CD4-positive, CD25-positive, alpha-beta regulatory T cell (primary cell): Measurements from ENCODE around the gene CFAP299. TPM values are rescaled to one million over a fixed set of nuclear protein-coding genes. Genes with fewer than 3 reads are reported as not detected.

Experiments
- ATAC-seq, 2 donors: fragments of 150-1000 bp; cut with Tn5 transposase; one replicate each; pipeline ENCODE4 v1.10.0; 2021; ENCODE audit warnings: low read depth in 2 of 2, moderate number of reproducible peaks in 2 of 2, moderate library complexity in 1 of 2
- DNase-seq, 3 donors: peaks; one replicate each; pipeline versions ENCODE4 v3.0.0 to v3.0.0-alpha.2; 2012 to 2022; ENCODE audit warnings: mixed read lengths in 1 of 3
- H3K27ac ChIP-seq: one replicate; pipeline ENCODE4 v1.7.0; 2013; ENCODE audit warnings: mild to moderate bottlenecking, low read length; ENCODE audit not compliant: insufficient read depth, poor library complexity, severe bottlenecking
- H3K27me3 ChIP-seq: one replicate; pipeline ENCODE4 v1.7.0; 2013; ENCODE audit warnings: low read length; ENCODE audit not compliant: control insufficient read depth, insufficient read depth
- H3K36me3 ChIP-seq: one replicate; pipeline ENCODE4 v1.7.0; 2013; ENCODE audit warnings: mild to moderate bottlenecking, low read length, moderate library complexity; ENCODE audit not compliant: control insufficient read depth, insufficient read depth
- H3K4me1 ChIP-seq: 2 replicates; pipeline ENCODE4 v1.7.0; 2013; ENCODE audit warnings: mild to moderate bottlenecking, low read length; ENCODE audit not compliant: insufficient read depth, control insufficient read depth, poor library complexity, severe bottlenecking
- H3K4me3 ChIP-seq: one replicate; pipeline ENCODE4 v1.7.0; 2013; ENCODE audit warnings: low read depth, mild to moderate bottlenecking, low read length, moderate library complexity
- H3K9me3 ChIP-seq, 2 experiments: 1 replicate in 1 of 2; 2 replicates in 1 of 2; pipeline ENCODE4 v1.7.0; 2013; ENCODE audit warnings: low read length in 2 of 2, mild to moderate bottlenecking in 1 of 2, moderate library complexity in 1 of 2; ENCODE audit not compliant: control insufficient read depth in 2 of 2
- H3K27ac Mint-ChIP-seq, 3 donors: one replicate each; pipeline ENCODE4 v1.8.0; 2020 to 2022; ENCODE audit warnings: mild to moderate bottlenecking in 3 of 3, mixed read lengths in 3 of 3, moderate library complexity in 2 of 3
- H3K27me3 Mint-ChIP-seq: one replicate; pipeline ENCODE4 v1.8.0; 2022; ENCODE audit warnings: mild to moderate bottlenecking, mixed read lengths
- H3K36me3 Mint-ChIP-seq: one replicate; pipeline ENCODE4 v1.8.0; 2020; ENCODE audit warnings: mixed read lengths
- H3K4me1 Mint-ChIP-seq, 4 donors: one replicate each; pipeline ENCODE4 v1.8.0; 2020 to 2022; ENCODE audit warnings: mixed read lengths in 4 of 4, mild to moderate bottlenecking in 1 of 4
- H3K4me3 Mint-ChIP-seq, 4 donors: one replicate each; pipeline ENCODE4 v1.8.0; 2020 to 2022; ENCODE audit warnings: mild to moderate bottlenecking in 4 of 4, mixed read lengths in 4 of 4, moderate library complexity in 3 of 4
- H3K9me3 Mint-ChIP-seq, 7 donors: one replicate each; pipeline ENCODE4 v1.8.0; 2020 to 2022; ENCODE audit warnings: mixed read lengths in 7 of 7, mild to moderate bottlenecking in 3 of 7, moderate library complexity in 2 of 7
- polyA plus RNA-seq, 4 donors: library from polyadenylated mRNA; unstranded; fragments of 300-500 nt; fragmentation: Illumina TruSeq; gene quantifications; one replicate each; pipeline ENCODE4 v1.2.3, GENCODE V29; 2021
- total RNA-seq: library from RNA; stranded (reverse); gene quantifications from one replicate; pipeline ENCODE4 v1.2.3, GENCODE V29; 2022

The CFAP299 gene
- total and polyA plus RNA-seq, 5 donors from 2014 or later, result not detected

GRCh38 chr4:80926891-80927290 is 591.4 kb downstream of the CFAP299 start:
- no peaks in the 10 kb centered on the region for H3K9me3 ChIP-seq
- Mint-ChIP-seq H3K27me3 (peaks cover 4% of the 10 kb centered on the region), H3K9me3 (no peaks in the 10 kb centered on the region), H3K4me3 (no peak overlapping the region), H3K27ac (no peak overlapping the region), H3K4me1 (no peaks in the 10 kb centered on the region), H3K36me3 (no peaks in the 10 kb centered on the region)
- H3K36me3 ChIP-seq, result no peaks in the 10 kb centered on the region
- H3K4me3 ChIP-seq, result no peak overlapping the region
- ATAC-seq, result no peak
- no peak for DNase-seq
- no peaks in the 10 kb centered on the region for H3K4me1 ChIP-seq
- no peak overlapping the region for H3K27ac ChIP-seq
- no peaks in the 10 kb centered on the region for H3K27me3 ChIP-seq

- no peaks in the 10 kb centered on the region for H3K36me3 ChIP-seq
- H3K4me1 Mint-ChIP-seq, result no peaks in the 10 kb centered on the region
These were observed 591.9 kb downstream of the CFAP299 start for GRCh38 chr4:80927420-80927819.

GRCh38 chr4:80931631-80932081 is 596.1 kb downstream of the CFAP299 start:
- Mint-ChIP-seq H3K4me1 (no peaks in the 10 kb centered on the region), H3K36me3 (no peaks in the 10 kb centered on the region), H3K4me3 (no peak overlapping the region), H3K27me3 (no peaks in the 10 kb centered on the region), H3K27ac (no peak overlapping the region), H3K9me3 (peaks cover 0 to 2% (median 0%) of the 10 kb centered on the region in 7 donors)
- Histone ChIP-seq H3K4me1 (no peaks in the 10 kb centered on the region), H3K9me3 (no peaks in the 10 kb centered on the region), H3K27ac (no peak overlapping the region), H3K4me3 (no peak overlapping the region), H3K36me3 (no peaks in the 10 kb centered on the region), H3K27me3 (peaks cover 2% of the 10 kb centered on the region)
- no peak for ATAC-seq
- DNase-seq, result no peak

More at GRCh38 chr4:80927420-80927819, 591.9 kb downstream of the CFAP299 start:
- Mint-ChIP-seq H3K27ac (no peak overlapping the region), H3K27me3 (peaks cover 4% of the 10 kb centered on the region), H3K4me3 (no peak overlapping the region), H3K9me3 (no peaks in the 10 kb centered on the region), H3K36me3 (no peaks in the 10 kb centered on the region)
- DNase-seq (no peak), ATAC-seq (no peak)
- H3K9me3 ChIP-seq, result no peaks in the 10 kb centered on the region
- no peaks in the 10 kb centered on the region for H3K4me1 ChIP-seq
- no peaks in the 10 kb centered on the region for H3K27me3 ChIP-seq
- no peak overlapping the region for H3K27ac ChIP-seq
- no peak overlapping the region for H3K4me3 ChIP-seq

GRCh38 chr4:80948141-80948540 is 612.6 kb downstream of the CFAP299 start:
- H3K36me3 Mint-ChIP-seq, result no peaks in the 10 kb centered on the region
- Histone ChIP-seq H3K4me1 (no peaks in the 10 kb centered on the region), H3K27ac (no peak overlapping the region), H3K4me3 (no peak overlapping the region), H3K27me3 (no peaks in the 10 kb centered on the region), H3K36me3 (no peaks in the 10 kb centered on the region), H3K9me3 (no peaks in the 10 kb centered on the region)
- H3K4me1 Mint-ChIP-seq, result no peaks in the 10 kb centered on the region
- peaks cover 0 to 3% (median 0%) of the 10 kb centered on the region in 7 donors for H3K9me3 Mint-ChIP-seq
- no peak overlapping the region for H3K27ac Mint-ChIP-seq
- DNase-seq (no peak), ATAC-seq (no peak)
- H3K27me3 Mint-ChIP-seq, result peaks cover 10% of the 10 kb centered on the region
- no peak overlapping the region for H3K4me3 Mint-ChIP-seq

GRCh38 chr4:80948995-80949394 is 613.5 kb downstream of the CFAP299 start:
- H3K27ac Mint-ChIP-seq, result no peak overlapping the region
- H3K4me1 ChIP-seq, result no peaks in the 10 kb centered on the region
- ATAC-seq, result no peak

GRCh38 chr4:80956421-80956820 is 620.9 kb downstream of the CFAP299 start:
- Histone ChIP-seq H3K27ac (no peak overlapping the region), H3K4me3 (no peak overlapping the region), H3K4me1 (no peaks in the 10 kb centered on the region), H3K9me3 (no peaks in the 10 kb centered on the region), H3K36me3 (no peaks in the 10 kb centered on the region), H3K27me3 (no peaks in the 10 kb centered on the region)
- DNase-seq, result no peak
- Mint-ChIP-seq H3K4me1 (no peaks in the 10 kb centered on the region), H3K9me3 (no peaks in the 10 kb centered on the region), H3K36me3 (no peaks in the 10 kb centered on the region), H3K4me3 (no peak overlapping the region), H3K27ac (no peak overlapping the region), H3K27me3 (no peaks in the 10 kb centered on the region)
- no peak for ATAC-seq

More at GRCh38 chr4:80948995-80949394, 613.5 kb downstream of the CFAP299 start:
- DNase-seq, result no peak
- Histone ChIP-seq H3K9me3 (no peaks in the 10 kb centered on the region), H3K27me3 (no peaks in the 10 kb centered on the region), H3K36me3 (no peaks in the 10 kb centered on the region), H3K27ac (no peak overlapping the region), H3K4me3 (no peak overlapping the region)
- Mint-ChIP-seq H3K27me3 (peaks cover 10% of the 10 kb centered on the region), H3K4me1 (no peaks in the 10 kb centered on the region), H3K36me3 (no peaks in the 10 kb centered on the region), H3K9me3 (peaks cover 0 to 3% (median 0%) of the 10 kb centered on the region in 7 donors), H3K4me3 (no peak overlapping the region)

- Mint-ChIP-seq H3K9me3 (no peaks in the 10 kb centered on the region), H3K27ac (no peak overlapping the region), H3K27me3 (no peaks in the 10 kb centered on the region), H3K36me3 (no peaks in the 10 kb centered on the region), H3K4me1 (peaks cover 0 to 2% (median 0%) of the 10 kb centered on the region in 4 donors), H3K4me3 (no peak overlapping the region)
- H3K27me3 ChIP-seq, result no peaks in the 10 kb centered on the region
- DNase-seq, result no peak
- H3K27ac ChIP-seq, result no peak overlapping the region
- H3K9me3 ChIP-seq, result no peaks in the 10 kb centered on the region
- H3K4me1 ChIP-seq, result no peaks in the 10 kb centered on the region
- H3K36me3 ChIP-seq, result no peaks in the 10 kb centered on the region
- no peak for ATAC-seq
- no peak overlapping the region for H3K4me3 ChIP-seq
These were observed 627.5 kb downstream of the CFAP299 start for GRCh38 chr4:80963051-80963450.

- Histone ChIP-seq H3K4me3 (no peak overlapping the region), H3K27me3 (no peaks in the 10 kb centered on the region), H3K4me1 (no peaks in the 10 kb centered on the region), H3K27ac (no peak overlapping the region), H3K9me3 (no peaks in the 10 kb centered on the region), H3K36me3 (no peaks in the 10 kb centered on the region)
- no peak for ATAC-seq
- Mint-ChIP-seq H3K9me3 (peaks cover 0 to 3% (median 0%) of the 10 kb centered on the region in 7 donors), H3K36me3 (no peaks in the 10 kb centered on the region), H3K27me3 (peaks cover 17% of the 10 kb centered on the region), H3K4me1 (peaks cover 0 to 2% (median 0%) of the 10 kb centered on the region in 4 donors), H3K27ac (no peak overlapping the region), H3K4me3 (no peak overlapping the region)
- DNase-seq, result no peak
These were observed 631.8 kb downstream of the CFAP299 start for GRCh38 chr4:80967346-80967745.
